GM18867 (cell line): ENCODE results near the gene SF3B3.
A peak's percentile ranks its signal among the peaks of the same experiment; 100 is the strongest.

ENCODE experiments used
- ATAC-seq: cut with Tn5 transposase; IDR thresholded peaks from one replicate; pipeline ENCODE4 v1.9.1; 2021; ENCODE audit warnings: mild to moderate bottlenecking, moderate library complexity; ENCODE audit not compliant: unreplicated experiment

The SF3B3 gene

DNA sequence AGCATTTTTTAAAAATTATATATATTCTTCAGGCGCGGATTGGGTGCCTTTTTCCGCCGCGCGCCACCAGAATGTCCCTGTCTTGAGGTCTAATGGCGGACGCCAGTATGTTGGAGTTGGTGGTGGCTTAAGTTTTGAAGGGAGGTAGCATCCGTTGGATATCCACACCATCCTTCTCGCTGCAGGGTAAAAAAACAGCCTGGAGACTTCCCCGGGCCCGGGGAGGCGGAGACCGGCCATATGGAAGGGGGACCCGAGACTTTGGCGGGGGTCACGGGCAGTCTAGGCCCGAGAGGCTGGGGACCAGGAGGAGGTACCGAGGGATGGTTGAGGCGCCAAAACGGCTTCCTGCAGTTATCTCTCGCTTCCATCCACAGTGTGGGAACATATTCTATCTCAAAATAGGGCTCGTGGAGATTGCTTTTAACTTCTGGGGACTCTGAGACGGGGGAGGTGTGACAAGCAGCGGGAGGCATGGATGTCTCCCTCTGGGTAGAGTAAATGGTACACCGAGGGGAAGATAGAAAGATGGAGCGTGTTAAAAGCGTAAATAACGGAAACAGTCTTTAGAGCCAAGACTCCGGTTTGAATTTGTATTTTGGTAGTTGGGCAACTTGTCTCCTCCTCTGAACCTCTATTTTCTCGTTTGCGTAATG, at the start of gene SF3B3:
Gene SF3B3, plus strand, starts transcription at position 74 of the 656 bp plus-strand sequence. CDS start 2,841 bp downstream, outside the sequence.
- peak; percentile 42 for ATAC-seq

DNA sequence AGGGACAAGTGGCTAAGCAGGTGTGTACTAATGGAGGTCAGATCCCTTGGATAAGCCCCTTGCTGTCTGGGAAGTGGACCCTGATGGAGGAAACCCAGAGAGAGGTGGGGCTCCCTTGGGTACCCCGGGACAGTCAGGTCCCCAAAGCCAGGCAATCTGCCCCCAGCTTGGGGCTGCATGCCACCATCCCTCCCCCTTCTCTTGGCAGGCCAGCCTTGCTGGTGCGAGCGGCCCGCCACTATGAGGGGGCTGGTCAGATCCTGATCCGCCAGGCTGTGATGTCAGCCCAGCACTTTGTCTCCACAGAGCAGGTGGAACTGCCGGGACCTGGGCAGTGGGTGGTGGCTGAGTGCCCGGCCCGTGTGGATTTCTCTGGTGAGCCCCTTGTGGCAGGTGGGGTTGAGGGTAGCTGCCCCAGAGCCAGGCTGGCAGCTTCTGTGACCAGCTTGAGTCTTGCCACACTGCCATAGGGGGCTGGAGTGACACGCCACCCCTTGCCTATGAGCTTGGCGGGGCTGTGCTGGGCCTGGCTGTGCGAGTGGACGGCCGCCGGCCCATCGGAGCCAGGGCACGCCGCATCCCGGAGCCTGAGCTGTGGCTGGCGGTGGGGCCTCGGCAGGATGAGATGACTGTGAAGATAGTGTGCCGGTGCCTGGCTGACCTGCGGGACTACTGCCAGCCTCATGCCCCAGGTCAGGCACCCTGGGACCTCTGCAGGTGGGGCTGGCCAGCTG, 49.1 kb upstream of the SF3B3 start:
- no peak for ATAC-seq

DNA sequence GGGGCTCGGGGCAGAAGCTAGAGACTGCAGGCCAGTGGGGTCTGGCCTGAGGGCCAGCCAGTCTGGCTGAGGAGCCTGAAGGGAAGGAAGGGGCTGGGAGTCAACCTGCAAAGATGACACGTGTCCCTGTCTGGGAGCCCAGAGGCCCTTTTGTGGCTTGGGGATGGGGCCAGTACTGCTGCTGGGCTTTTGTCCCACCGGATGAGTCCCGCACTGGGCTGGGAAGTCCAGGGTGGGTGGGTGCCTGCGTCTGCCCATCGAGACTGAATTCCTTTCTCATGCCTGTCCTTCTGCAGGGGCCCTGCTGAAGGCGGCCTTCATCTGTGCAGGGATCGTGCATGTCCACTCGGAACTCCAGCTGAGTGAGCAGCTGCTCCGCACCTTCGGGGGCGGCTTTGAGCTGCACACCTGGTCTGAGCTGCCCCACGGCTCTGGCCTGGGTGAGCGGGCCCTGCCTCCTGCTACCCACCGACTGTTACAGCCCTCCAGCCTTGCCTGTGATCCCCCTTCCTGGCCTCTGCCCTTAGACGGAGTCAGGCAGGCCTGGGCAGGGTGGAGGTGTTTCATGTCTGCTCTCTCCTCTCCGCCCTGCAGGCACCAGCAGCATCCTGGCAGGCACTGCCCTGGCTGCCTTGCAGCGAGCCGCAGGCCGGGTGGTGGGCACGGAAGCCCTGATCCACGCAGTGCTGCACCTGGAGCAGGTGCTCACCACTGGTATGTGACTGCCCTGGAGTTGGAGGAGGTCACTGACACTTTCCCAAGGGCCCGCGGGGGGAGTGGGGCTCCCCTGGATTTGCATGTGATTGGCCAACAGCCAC, 48.4 kb upstream of the SF3B3 start:
- no peak for ATAC-seq

DNA sequence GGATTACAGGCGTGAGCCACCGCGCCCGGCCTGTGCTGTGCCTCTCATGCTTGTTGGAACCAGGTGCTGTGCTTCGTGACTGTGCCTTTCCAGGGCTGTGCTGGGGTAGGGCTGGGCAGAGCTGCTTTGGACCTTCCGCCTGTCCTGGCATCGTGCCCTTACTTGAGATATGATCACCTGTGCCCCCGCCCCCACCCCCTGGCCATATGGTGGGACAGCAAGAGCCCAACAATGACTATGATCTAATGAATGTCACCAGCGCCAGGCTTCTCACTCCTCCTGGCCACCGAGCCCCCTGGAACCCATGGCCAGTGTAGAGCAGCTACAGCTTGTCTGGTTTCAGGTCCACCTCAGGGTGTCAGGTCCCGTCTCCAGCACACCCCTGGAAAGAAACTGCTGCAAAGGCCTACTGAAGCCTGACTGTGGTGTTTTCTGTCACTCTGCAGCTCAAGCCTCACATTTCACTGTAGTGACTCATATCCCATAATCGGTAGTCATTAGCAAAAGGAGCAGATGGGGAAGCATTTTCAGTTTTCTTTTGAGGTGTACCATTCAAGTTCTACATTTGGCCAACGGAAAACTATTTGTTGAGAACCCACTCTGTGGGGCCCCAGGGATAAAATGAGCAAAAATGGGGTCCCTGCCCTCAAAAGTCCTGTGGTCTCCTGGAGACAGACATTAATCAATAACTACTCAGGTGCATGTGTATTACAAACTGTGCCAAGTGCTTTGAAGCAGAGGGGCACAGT, 47.2 kb upstream of the SF3B3 start:
- ATAC-seq = peak; percentile 77

DNA sequence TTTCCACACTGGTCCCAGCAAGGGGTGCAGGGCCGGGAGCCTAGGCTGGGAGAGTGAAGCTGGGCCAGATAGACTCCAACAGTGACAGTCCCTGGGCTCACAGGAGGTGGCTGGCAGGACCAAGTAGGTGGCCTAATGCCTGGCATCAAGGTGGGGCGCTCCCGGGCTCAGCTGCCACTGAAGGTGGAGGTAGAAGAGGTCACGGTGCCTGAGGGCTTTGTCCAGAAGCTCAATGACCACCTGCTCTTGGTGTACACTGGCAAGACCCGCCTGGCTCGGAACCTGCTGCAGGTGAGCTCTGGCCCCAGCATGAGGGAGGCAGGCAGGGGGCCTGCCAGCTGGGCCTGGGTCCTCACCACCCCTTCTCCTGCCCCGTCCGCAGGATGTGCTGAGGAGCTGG, 45.4 kb upstream of the SF3B3 start:
- no peak for ATAC-seq

DNA sequence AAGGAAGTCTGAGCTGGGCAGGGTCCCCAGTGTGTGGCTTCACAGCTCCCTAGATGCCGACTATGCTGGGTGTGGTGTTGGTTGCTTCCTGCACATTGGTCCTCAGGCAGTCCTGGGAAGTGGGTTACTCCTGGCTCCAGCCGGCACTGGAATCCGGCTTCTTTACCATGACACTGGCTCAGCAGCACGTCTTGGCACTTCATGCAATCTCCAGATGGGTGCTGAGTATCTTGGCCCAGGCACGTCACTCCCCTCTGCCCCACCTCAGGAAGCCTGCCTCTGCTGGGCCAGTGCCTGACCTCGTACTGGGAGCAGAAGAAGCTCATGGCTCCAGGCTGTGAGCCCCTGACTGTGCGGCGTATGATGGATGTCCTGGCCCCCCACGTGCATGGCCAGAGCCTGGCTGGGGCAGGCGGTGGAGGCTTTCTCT, 44.7 kb upstream of the SF3B3 start:
- no peak for ATAC-seq

DNA sequence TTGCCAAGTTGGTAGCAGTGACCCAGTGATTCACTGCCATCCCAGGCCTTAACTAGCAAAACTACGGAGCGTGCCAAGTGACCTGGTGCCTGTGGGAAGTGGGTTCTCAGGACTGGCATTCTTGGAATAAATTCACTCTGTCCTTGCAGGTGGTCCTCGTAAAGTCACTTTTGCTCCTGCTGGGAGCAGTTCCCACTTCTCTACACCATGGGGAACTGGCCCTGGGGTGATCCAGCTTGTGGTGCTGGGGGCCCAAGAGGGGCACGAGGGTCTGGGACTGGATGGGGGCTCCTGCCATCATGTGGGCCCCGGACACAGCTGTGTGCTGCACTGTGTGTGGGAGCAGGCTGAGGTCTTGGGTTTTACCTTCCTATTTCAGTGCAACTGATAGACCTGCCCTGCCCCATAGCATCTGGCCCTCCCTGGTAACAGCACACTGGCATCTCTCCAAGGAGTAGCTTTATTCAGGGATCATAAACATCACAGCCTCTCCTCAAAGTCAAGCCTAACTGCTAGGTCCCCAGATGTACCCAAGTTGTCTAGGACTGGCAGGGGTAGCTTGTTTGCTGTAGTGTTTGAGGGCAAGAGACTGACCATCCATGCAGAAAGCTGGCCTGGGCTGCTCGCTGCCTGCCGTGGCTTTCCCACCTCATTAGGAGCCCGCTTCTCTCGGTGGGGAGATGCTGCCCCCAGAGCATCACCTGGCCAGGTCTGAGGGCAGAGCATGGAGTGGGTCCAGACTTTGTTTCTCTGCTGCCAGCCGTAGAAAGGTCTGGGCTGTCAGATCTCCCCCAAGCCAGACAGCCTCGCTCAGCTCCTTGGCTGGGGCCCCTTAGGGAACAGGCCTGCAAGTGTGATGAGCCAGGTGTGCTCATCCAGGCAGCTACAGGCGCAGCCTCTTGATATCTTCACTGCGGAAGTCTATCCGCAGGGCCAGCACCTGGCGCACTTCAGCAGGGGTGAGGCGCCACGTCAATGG, 43.2 kb upstream of the SF3B3 start:
- no peak for ATAC-seq

DNA sequence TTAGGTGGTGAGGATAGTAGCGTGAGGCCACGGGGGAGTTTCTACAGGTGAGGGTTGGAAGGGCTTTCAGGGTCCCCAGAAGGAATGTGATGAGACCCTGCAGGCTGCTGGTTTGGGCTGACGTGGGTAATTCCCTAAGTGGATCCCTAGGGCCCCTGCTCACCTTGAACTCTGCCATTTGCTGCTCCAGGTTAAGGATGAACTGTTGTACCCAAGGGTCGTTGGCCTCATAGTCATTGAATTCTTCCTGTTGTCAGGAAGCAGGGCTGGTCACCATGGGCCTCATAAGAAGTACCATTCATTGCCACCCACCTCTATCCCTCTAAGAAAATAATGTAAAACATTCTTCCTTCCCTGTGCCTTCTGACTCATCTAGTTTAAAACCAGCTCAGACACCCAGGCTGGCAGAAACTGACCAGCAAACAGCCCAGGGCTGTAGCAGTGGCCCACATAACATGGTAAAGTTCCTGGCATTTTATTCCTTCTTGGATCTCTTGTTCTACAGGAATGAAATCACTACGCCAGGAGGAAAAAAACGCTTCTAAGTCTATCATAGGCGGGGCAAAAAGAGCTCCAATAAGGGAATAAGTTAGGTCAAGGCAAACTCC, 41.6 kb upstream of the SF3B3 start:
- no peak for ATAC-seq

DNA sequence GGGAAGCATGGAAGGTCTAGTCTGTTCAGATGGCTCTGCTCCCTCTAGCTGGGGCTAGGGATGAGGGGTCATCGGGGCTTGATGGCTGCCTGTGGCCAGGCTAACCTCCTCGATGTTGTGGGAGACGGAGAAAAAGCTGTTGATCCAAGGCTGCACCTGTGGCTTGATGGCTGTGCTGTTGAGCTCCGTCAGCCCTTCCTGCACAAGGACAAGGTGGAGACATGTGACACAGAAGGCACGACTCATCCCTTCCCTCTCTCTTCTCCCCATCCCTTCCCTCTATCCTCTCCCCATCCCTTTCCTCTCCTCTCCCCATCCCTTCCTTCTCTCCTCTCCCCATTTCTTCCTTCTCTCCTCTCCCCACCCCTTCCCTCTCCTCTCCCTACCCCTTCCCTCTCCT, 41.0 kb upstream of the SF3B3 start:
- ATAC-seq = no peak

DNA sequence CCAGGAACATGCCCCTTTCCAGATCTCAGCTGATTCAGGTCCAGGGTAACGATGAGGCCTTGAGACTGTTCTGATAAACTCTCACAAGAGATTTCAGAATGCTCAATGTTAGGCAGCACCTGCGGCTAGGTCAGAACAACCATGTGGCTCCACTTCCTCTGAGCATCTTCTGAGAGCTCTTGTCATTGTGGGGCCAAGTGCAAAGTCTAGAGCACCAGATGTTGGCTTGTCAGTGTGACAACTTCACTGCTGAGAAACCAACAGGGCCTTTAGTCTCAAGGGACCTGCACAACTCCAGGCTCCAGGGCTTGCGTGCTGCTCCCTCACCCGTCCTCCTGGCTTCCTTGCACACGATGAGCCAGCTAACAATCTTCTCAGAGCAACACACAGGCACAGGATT, 40.2 kb upstream of the SF3B3 start:
- ATAC-seq = no peak

DNA sequence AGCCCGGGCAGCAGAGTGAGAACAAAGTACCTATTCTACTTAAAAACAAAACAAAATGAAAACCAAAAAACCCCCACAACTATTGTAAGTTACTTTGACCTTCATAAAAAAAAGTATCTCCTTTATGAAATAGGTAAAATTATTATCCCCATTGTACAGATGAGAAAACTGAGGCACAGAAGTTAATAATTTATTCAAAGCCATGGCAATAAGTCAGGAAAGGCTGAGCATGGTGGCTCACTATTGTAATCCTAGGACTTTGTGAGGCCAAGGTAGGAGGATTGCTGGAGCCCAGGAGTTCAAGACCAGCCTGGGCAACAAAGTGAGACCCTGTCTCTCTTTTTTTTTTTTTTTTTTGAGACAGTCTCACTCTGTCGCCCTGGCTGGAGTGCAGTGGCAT, 38.7 kb upstream of the SF3B3 start:
- no peak for ATAC-seq

DNA sequence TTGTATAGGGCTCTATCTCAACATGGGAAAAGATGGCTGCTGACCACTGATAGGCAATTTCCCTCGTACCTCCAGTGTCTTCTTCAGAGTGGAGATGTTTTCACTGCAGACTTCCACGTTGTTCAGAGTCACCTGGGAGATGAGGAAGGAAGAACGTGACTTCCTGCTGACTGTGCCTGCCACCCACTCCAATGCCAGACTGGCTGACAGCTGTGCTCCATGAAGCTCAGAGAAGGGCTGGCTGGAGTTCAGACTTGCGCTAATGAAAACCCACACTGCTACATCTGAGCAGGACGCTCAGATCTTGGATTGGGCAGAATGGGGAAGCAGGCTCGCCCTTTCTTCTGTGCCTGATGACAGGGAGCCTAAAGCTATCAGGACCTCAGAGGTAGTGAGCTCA, 33.4 kb upstream of the SF3B3 start:
- no peak for ATAC-seq

DNA sequence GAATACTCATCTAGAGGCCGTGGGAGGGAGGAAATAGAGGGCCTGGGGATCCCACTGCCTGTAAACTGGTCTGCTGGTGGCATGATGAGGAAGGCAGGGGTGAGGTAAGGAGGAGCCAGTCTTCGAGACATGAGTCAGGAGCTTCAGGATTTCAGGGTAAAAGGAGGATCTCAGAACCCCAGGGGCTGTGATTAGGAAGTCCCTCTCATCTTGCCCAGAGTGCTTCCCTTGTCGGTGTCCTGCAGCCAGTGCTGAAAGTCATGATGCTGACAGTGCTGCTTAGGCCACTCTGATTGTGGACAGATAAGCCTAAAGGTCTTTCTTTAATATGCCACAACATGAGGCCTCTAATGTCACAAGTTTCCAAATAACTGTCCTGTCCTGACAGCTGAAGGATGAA, 29.8 kb upstream of the SF3B3 start:
- ATAC-seq = no peak

DNA sequence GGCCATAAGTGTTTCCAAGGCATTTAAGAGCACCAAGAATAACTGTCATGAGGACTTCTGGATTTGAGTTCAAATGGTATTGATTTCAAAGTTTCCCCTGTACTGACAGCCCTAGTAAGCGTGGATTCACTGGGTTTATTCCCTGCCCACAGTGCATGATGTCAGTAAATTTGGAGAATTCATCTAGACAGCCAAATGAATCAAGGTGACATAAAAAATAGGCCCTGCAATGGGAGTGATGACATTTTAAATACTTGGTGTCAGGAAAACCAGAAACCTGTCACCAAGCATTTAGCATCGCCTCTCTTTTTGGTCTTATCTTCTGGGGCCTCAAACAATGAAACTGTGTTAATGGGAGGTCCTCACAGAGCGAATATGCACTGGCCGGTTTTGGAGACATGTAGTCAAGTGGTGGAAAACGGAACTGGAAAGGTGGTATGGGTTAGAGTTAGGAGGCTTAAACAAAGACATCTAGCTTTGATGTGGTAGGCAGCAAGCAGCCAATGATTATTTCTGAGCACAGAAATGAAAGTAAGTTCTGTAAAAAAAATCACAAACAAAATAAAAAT, 29.3 kb upstream of the SF3B3 start:
- ATAC-seq = no peak

DNA sequence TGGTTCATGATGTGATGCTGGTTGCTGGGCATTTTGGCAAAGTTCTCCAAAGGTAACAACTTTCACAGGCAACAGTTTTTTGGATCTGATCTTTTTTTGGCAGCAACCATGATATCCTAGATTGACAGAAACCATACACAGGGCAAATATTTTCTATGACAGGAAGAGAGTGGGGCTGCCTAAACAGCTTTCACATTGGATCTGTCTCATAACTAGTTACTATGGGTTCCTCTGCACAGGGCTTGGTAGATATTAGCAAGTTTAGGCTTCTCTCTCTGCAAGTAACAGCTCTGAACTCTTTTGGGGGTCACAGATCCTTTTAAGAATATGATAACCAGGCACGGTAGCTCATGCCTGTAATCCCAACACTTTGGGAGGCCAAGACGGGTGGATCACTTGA, 28.8 kb upstream of the SF3B3 start:
- ATAC-seq = no peak

DNA sequence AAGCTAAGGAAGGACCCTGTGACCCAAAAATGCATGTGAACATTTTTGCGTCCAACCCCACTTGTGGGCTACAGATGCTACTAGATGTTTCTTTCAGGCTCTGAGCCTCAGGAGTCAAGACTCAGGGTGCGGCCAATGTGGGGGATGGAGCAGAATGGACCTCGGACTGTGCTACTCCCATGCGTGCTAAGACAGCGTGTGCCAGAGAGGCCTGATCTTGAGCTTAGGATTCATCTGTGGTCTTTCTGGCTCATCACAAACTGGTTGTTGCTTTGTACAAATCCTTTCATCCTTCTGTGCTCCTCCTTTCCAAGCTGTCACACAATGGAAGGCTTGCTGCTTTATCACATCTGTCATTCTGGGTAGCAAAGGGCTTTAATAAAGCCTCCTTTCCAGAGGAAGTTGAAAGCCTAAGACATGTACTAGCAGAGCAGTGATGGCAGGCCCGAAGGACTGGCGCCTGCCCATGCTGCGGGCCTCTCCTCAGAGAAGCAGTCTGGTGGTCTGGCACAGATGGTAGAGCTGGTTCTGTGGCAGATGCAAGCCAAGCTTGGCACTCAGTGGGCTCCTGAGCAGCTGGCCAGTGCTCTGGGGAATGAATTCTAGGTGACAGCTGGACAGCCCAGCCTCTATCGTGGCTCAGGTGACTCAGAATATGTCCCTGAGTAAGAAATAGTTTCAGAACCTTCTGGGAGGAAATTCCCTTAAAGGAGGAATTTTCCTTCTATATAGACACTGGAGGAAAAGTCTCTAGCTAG, 28.0 kb upstream of the SF3B3 start:
- ATAC-seq = no peak

DNA sequence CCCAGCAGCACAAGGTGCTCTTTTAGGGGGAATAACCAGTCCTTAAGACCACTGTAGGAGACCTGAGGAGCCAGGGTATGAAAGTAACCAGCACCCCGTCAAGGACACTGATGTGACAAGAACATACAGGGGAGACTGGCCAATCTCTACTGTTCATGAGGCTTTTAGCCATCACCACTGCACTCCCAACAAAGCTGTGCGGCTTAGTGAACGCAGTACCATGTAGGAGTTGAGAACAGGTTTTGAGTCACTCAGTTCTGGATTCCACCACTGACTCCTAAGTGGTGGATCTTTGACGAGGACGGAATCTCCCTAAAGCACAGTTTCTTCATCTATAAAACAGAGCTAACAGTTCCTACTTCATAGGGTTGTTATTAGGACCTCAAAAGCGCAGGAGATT, 27.1 kb upstream of the SF3B3 start:
- ATAC-seq = no peak

DNA sequence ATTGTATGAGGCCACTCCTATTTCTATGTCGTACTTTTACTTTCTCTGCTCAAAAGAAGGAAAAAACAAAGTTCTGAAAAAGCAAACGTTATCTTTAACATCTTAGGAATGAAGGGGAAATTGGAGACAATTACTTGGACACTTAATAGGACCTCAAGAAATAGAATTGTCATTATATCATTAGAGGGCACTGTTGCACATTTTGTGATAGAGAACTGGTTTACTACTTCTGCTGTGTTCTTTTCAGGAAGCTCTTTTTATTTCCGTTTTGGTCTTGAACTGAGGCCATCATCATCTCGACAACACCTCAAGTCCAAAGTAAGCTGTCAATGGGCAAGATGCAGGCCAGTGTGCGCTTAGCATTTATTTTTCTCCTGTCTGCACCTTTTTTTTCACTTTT, 14.9 kb upstream of the SF3B3 start:
- ATAC-seq = no peak
